Measurements from ENCODE around the gene CAPZB.

The CAPZB gene

DNA sequence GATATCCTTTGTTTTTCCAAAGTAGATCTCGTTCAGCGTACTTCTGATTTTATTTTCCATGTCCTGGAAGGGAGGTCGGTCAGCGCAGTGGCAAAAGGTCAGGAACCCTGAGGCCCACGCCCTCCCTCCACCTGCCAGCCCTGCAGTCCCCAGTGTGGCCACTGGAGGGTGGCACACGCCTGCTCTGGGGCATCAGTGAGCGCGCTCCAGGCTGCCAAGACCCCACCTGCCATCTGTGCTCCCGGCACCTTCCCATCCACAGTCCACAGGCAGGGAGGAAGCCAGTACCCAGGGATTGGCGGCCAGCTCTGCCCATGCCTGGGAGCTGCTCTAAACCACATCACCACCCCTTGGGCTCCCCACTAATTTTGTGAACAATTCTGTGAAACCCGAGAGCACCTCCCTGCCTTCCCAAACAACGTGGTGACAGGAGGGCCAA is 140.9 kb downstream of the CAPZB start:
- Histone ChIP-seq H3F3A (ENCODE audit: insufficient read depth, low read length) (no peaks in the 10 kb centered on the region), H4K20me1 (ENCODE audit: insufficient read depth, low read length) (no peaks in the 10 kb centered on the region), H3K27ac (ENCODE audit: low read length) (no peak overlapping the region), H3K9ac (ENCODE audit: low read length) (no peak overlapping the region), H3K9me2 (replicated peaks; ENCODE audit: insufficient read depth, low read length) (no peaks in the 10 kb centered on the region), H3K27me3 (replicated peaks; ENCODE audit: insufficient read depth, low read length) (no peaks in the 10 kb centered on the region), H2AFZ (ENCODE audit: low read length) (no peak overlapping the region), H3K4me2 (ENCODE audit: low read depth, low read length) (no peak overlapping the region), H3K4me3 (ENCODE audit: low read length) (no peak overlapping the region), H3K36me3 (replicated peaks; ENCODE audit: insufficient read depth, low read length) (no peaks in the 10 kb centered on the region), H3K4me1 (ENCODE audit: low read length) (no peaks in the 10 kb centered on the region), H3K9me3 (replicated peaks; ENCODE audit: insufficient read depth, low read length) (no peaks in the 10 kb centered on the region), H3K79me2 (ENCODE audit: low read length) (no peaks in the 10 kb centered on the region)
- TF ChIP-seq, protein P1, sequence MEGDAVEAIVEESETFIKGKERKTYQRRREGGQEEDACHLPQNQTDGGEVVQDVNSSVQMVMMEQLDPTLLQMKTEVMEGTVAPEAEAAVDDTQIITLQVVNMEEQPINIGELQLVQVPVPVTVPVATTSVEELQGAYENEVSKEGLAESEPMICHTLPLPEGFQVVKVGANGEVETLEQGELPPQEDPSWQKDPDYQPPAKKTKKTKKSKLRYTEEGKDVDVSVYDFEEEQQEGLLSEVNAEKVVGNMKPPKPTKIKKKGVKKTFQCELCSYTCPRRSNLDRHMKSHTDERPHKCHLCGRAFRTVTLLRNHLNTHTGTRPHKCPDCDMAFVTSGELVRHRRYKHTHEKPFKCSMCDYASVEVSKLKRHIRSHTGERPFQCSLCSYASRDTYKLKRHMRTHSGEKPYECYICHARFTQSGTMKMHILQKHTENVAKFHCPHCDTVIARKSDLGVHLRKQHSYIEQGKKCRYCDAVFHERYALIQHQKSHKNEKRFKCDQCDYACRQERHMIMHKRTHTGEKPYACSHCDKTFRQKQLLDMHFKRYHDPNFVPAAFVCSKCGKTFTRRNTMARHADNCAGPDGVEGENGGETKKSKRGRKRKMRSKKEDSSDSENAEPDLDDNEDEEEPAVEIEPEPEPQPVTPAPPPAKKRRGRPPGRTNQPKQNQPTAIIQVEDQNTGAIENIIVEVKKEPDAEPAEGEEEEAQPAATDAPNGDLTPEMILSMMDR (IDR thresholded peaks at IDR 0.05; ENCODE audit: low read length): peak; percentile 82
- TF ChIP-seq EZH2 (optimal IDR thresholded peaks at IDR 0.05; ENCODE audit: low read depth, low read length): no peak
- no peak for DNase-seq

DNA sequence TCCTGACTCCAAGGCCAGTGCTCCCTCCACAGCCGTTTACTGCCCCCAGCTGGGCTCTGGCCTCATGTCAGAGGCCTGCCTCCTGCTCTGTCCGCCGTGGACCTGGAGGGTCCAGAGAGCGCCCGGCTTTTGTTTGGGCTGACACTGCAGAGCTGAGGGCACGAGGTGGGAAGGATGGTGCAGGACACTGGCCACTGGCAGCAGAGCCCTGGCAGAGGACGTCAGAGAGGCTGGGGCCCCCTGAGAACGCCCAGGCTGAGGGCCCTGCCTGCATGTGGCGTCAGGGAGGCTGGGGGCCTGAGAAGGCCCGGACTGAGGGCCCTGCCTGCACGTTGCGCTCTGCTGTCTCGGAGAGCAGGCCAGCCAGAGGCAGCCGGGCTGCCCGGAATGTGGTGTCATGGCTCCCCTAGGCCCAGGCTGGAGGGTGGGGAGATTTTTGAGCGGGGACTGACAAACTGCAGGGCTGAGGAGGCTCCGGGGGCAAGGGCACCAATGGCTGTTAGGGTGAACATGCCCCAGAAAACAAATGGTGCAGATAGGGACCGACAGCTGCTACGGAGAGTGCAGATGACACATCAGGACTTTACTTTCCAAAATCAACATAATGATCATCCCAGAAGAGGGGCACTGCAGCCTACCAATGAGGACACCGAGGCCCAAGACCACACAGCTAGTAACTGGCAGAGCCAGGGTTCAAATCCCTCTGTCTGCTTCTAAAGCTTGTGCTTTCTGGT is 141.6 kb downstream of the CAPZB start:
- TF ChIP-seq, protein P1 (IDR thresholded peaks at IDR 0.05; ENCODE audit: low read length): no peak
- TF ChIP-seq EZH2phosphoT487 (IDR thresholded peaks at IDR 0.05; ENCODE audit: low read length) (no peak), EZH2 (optimal IDR thresholded peaks at IDR 0.05; ENCODE audit: low read depth, low read length) (no peak)
- no peaks in the 10 kb centered on the region for H3K27me3 ChIP-seq (replicated peaks; ENCODE audit: insufficient read depth, low read length)
- no peaks in the 10 kb centered on the region for H4K20me1 ChIP-seq (ENCODE audit: insufficient read depth, low read length)
- DNase-seq: no peak
- H3K4me1 ChIP-seq (ENCODE audit: low read length): no peaks in the 10 kb centered on the region
- no peak overlapping the region for H3K4me3 ChIP-seq (ENCODE audit: low read length)
- H3K27ac ChIP-seq (ENCODE audit: low read length): no peak overlapping the region
- H3F3A ChIP-seq (ENCODE audit: insufficient read depth, low read length): no peaks in the 10 kb centered on the region
- no peak overlapping the region for H3K4me2 ChIP-seq (ENCODE audit: low read depth, low read length)
- H3K79me2 ChIP-seq (ENCODE audit: low read length): no peaks in the 10 kb centered on the region
- no peaks in the 10 kb centered on the region for H3K9me2 ChIP-seq (replicated peaks; ENCODE audit: insufficient read depth, low read length)
- H3K36me3 ChIP-seq (replicated peaks; ENCODE audit: insufficient read depth, low read length): no peaks in the 10 kb centered on the region
- H3K9me3 ChIP-seq (replicated peaks; ENCODE audit: insufficient read depth, low read length): no peaks in the 10 kb centered on the region
- H3K9ac ChIP-seq (ENCODE audit: low read length): no peak overlapping the region
- H2AFZ ChIP-seq (ENCODE audit: low read length): no peak overlapping the region

DNA sequence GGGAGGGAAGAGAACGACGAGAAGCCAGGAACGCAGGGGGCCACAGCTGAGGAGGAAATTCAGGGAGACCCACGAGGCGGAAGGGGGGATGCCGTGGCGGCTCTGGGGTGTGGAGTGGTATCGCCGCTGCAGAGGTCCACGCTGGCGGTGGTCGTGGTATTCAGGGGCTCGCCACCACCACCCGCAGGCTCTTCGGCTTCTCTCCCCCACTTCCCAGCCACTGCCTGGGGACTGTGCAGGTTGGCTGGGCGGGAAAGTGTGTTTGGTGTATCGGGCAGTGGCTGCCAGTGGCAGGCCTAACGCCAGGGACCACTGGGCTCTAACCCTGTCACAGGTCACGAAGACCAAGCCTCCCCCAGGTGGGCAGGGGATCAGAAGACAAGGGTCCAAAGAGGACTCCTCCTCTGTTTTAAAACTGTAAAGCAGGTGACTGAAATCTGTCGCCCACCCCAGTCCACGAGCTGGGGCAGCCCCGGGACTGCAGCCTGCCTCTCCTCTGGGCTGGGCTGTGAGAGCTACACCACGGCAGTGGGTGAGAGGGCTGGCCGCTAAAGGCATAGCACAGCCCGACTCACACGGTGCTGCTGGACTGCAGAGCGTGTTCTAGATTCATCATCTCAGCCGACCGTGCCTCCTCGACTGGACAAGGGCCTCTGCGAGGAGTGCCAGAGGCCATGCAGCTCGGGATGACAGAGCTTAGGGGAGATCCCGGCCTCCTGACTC is 142.3 kb downstream of the CAPZB start:
- Histone ChIP-seq H3K9me2 (replicated peaks; ENCODE audit: insufficient read depth, low read length) (no peaks in the 10 kb centered on the region), H3K4me1 (ENCODE audit: low read length) (no peaks in the 10 kb centered on the region), H4K20me1 (ENCODE audit: insufficient read depth, low read length) (no peaks in the 10 kb centered on the region), H3K27me3 (replicated peaks; ENCODE audit: insufficient read depth, low read length) (no peaks in the 10 kb centered on the region), H3K9ac (ENCODE audit: low read length) (no peak overlapping the region), H3K27ac (ENCODE audit: low read length) (no peak overlapping the region), H3K4me3 (ENCODE audit: low read length) (no peak overlapping the region), H3K79me2 (ENCODE audit: low read length) (no peaks in the 10 kb centered on the region), H3K4me2 (ENCODE audit: low read depth, low read length) (no peak overlapping the region), H2AFZ (ENCODE audit: low read length) (no peak overlapping the region), H3K9me3 (replicated peaks; ENCODE audit: insufficient read depth, low read length) (no peaks in the 10 kb centered on the region), H3K36me3 (replicated peaks; ENCODE audit: insufficient read depth, low read length) (no peaks in the 10 kb centered on the region), H3F3A (ENCODE audit: insufficient read depth, low read length) (no peaks in the 10 kb centered on the region)
- TF ChIP-seq EZH2 (optimal IDR thresholded peaks at IDR 0.05; ENCODE audit: low read depth, low read length): no peak
- TF ChIP-seq EZH2phosphoT487 (IDR thresholded peaks at IDR 0.05; ENCODE audit: low read length): no peak
- TF ChIP-seq, protein P1 (IDR thresholded peaks at IDR 0.05; ENCODE audit: low read length): no peak
- no peak for DNase-seq
